Sigmoid colon (tissue), 4 donors: ENCODE results near the gene RABGAP1L.

Source experiments
- EP300 ChIP-seq, 4 donors: sonication (generic); formaldehyde crosslinking; IDR thresholded peaks; one replicate each; pipeline ENCODE4 v1.6.1; 2017; ENCODE audit warnings: antibody characterized with exemption in 4 of 4
- TF ChIP-seq, protein P1 (sequence below), 4 experiments: fragments of 450-650 bp in 3 of 4; fragments of 200-600 bp in 1 of 4; IDR thresholded peaks; one replicate each; pipeline ENCODE4 v1.5.1; 2016 to 2019; ENCODE audit warnings: antibody characterized with exemption in 4 of 4, mild to moderate bottlenecking in 3 of 4, moderate library complexity in 2 of 4

DNA sequence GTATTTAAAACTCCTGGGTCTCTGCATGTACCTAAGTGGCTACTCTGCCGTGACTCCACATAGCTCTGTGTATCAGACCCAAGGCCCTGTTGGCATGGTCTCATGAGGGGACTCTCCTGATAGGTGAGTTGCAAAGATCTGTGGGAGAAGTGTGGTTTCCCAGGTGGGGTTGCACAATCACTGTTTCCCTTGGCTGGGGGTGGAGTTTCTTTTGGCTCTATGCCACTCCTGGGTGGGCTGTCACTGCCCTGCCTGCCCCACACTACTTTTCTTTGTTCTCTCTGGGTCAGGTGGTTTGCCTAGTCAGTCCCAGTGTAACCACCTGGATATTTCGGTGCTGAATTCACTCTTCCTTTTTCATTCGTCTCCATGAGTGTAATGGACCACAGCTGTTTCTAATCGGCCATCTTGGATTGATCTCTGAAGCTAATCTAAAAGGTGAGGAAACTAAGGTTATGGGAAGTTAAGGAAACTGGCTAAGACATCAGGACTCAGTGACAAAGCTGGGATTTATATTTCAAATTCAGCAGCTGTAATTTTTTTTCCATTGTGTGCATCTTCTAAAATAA lies 743.3 kb downstream of the RABGAP1L start:
- TF ChIP-seq, protein P1, sequence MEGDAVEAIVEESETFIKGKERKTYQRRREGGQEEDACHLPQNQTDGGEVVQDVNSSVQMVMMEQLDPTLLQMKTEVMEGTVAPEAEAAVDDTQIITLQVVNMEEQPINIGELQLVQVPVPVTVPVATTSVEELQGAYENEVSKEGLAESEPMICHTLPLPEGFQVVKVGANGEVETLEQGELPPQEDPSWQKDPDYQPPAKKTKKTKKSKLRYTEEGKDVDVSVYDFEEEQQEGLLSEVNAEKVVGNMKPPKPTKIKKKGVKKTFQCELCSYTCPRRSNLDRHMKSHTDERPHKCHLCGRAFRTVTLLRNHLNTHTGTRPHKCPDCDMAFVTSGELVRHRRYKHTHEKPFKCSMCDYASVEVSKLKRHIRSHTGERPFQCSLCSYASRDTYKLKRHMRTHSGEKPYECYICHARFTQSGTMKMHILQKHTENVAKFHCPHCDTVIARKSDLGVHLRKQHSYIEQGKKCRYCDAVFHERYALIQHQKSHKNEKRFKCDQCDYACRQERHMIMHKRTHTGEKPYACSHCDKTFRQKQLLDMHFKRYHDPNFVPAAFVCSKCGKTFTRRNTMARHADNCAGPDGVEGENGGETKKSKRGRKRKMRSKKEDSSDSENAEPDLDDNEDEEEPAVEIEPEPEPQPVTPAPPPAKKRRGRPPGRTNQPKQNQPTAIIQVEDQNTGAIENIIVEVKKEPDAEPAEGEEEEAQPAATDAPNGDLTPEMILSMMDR (IDR thresholded peaks at IDR 0.05), result no peak
- no peak for TF ChIP-seq EP300 (IDR thresholded peaks at IDR 0.05)
